Osteoblast (primary cell): ENCODE data around the gene SPOPL. TPM values are rescaled to one million over a fixed set of nuclear protein-coding genes. Genes with fewer than 3 reads are reported as not detected.
"Not testable (repeated sequence)": the region's sequence is repeated elsewhere in the genome, so short reads cannot be mapped to it uniquely, and the experiment has no call there.

Experiments used
- DNase-seq: peaks from one replicate; pipeline ENCODE4 v3.0.0; 2011; ENCODE audit warnings: low spot score, mixed read lengths; ENCODE audit not compliant: insufficient read length; ENCODE audit errors: missing footprints
- H2AFZ ChIP-seq: 2 replicates; pipeline ENCODE4 v1.6.0; 2011; ENCODE audit warnings: mild to moderate bottlenecking, low read length
- H3K27ac ChIP-seq: 2 replicates; pipeline ENCODE4 v1.5.1; 2011; ENCODE audit warnings: mild to moderate bottlenecking, low read depth, low read length, moderate library complexity
- H3K27me3 ChIP-seq: 2 replicates; pipeline ENCODE4 v1.6.0; 2012; ENCODE audit warnings: mild to moderate bottlenecking, control low read depth, inconsistent platforms, low read length, moderate library complexity; ENCODE audit not compliant: insufficient read depth
- H3K36me3 ChIP-seq: 2 replicates; pipeline ENCODE4 v1.5.1; 2011; ENCODE audit warnings: mild to moderate bottlenecking, low read length, control low read depth, moderate library complexity; ENCODE audit not compliant: insufficient read depth
- H3K4me1 ChIP-seq: 2 replicates; pipeline ENCODE4 v1.5.1; 2011; ENCODE audit warnings: mild to moderate bottlenecking, low read length, control low read depth, moderate library complexity; ENCODE audit not compliant: insufficient read depth
- H3K4me2 ChIP-seq: 2 replicates; pipeline ENCODE4 v1.6.0; 2011; ENCODE audit warnings: mild to moderate bottlenecking, low read length; ENCODE audit not compliant: insufficient read depth
- H3K4me3 ChIP-seq: fragments of 200-600 bp; sonication (generic); 3 replicates; pipeline ENCODE4 v1.5.1; 2012; ENCODE audit warnings: mild to moderate bottlenecking, low read length, inconsistent platforms; ENCODE audit not compliant: insufficient read depth
- H3K79me2 ChIP-seq: 2 replicates; pipeline ENCODE4 v1.6.0; 2012; ENCODE audit warnings: mild to moderate bottlenecking, low read length, control low read depth, inconsistent platforms; ENCODE audit not compliant: insufficient read depth
- H3K9me3 ChIP-seq: 2 replicates; pipeline ENCODE4 v1.5.1; 2011; ENCODE audit warnings: low read depth, low read length, control low read depth
- H4K20me1 ChIP-seq: 2 replicates; pipeline ENCODE4 v1.6.0; 2012; ENCODE audit warnings: mild to moderate bottlenecking, low read length, control low read depth; ENCODE audit not compliant: insufficient read depth
- CTCF ChIP-seq: IDR thresholded peaks from 2 replicates; pipeline ENCODE4 v1.5.1; 2011; ENCODE audit warnings: mild to moderate bottlenecking, low read depth, low read length, moderate library complexity; ENCODE audit errors: extremely low read depth
- total RNA-seq: library from RNA; depleted of rRNA; stranded (reverse); fragments of >200 nt; gene quantifications from 2 replicates; pipeline ENCODE4 v1.2.3, GENCODE V29; 2012

Gene SPOPL
- total RNA-seq, 1 donor, result 23.5 TPM

- no peak for DNase-seq
- TF ChIP-seq CTCF, result no peak
- Histone ChIP-seq H3K4me3 (no peak overlapping the region), H3K4me1 (no peaks in the 10 kb centered on the region), H3K9me3 (no peaks in the 10 kb centered on the region), H3K27me3 (no peaks in the 10 kb centered on the region), H3K36me3 (no peaks in the 10 kb centered on the region), H3K27ac (no peak overlapping the region), H2AFZ (no peak overlapping the region), H4K20me1 (peaks cover 14% of the 10 kb centered on the region), H3K4me2 (no peak overlapping the region), H3K79me2 (peaks cover 45% of the 10 kb centered on the region)
These were observed 21.0 kb downstream of the SPOPL start for GRCh38 chr2:138522556-138522955.

GRCh38 chr2:138523018-138523672 is 21.6 kb downstream of the SPOPL start:
- not testable (repeated sequence) for H3K4me1 ChIP-seq, H3K27ac ChIP-seq, H3K4me2 ChIP-seq, DNase-seq, H2AFZ ChIP-seq, H3K4me3 ChIP-seq, H3K36me3 ChIP-seq, H3K27me3 ChIP-seq, H3K9me3 ChIP-seq
- Histone ChIP-seq H4K20me1 (peaks cover 19% of the 10 kb centered on the region), H3K79me2 (peaks cover 51% of the 10 kb centered on the region)

GRCh38 chr2:138523673-138524042 is 22.1 kb downstream of the SPOPL start:
- DNase-seq, H3K36me3 ChIP-seq, H2AFZ ChIP-seq, H3K27ac ChIP-seq, H3K27me3 ChIP-seq, H3K4me3 ChIP-seq, H3K4me2 ChIP-seq, H3K4me1 ChIP-seq, H3K9me3 ChIP-seq: not testable (repeated sequence)
- peaks cover 51% of the 10 kb centered on the region for H3K79me2 ChIP-seq
- peaks cover 19% of the 10 kb centered on the region for H4K20me1 ChIP-seq

GRCh38 chr2:138524353-138524752 is 22.8 kb downstream of the SPOPL start:
- H4K20me1 ChIP-seq, result peaks cover 22% of the 10 kb centered on the region
- H3K79me2 ChIP-seq, result peaks cover 52% of the 10 kb centered on the region

GRCh38 chr2:138531913-138532312 is 30.3 kb downstream of the SPOPL start:
- Histone ChIP-seq H3K4me3 (no peak overlapping the region), H3K9me3 (no peaks in the 10 kb centered on the region), H3K27ac (no peak overlapping the region), H3K27me3 (no peaks in the 10 kb centered on the region), H3K4me1 (no peaks in the 10 kb centered on the region), H4K20me1 (peaks cover 41% of the 10 kb centered on the region), H3K36me3 (no peaks in the 10 kb centered on the region), H2AFZ (no peak overlapping the region), H3K4me2 (no peak overlapping the region), H3K79me2 (peaks cover 72% of the 10 kb centered on the region)
- no peak for TF ChIP-seq CTCF
- DNase-seq, result no peak

More at GRCh38 chr2:138524353-138524752, 22.8 kb downstream of the SPOPL start:
- H3K36me3 ChIP-seq, H3K4me3 ChIP-seq, H3K4me2 ChIP-seq, DNase-seq, H3K27ac ChIP-seq, H2AFZ ChIP-seq, H3K27me3 ChIP-seq, H3K9me3 ChIP-seq, H3K4me1 ChIP-seq: not testable (repeated sequence)
